Stimulated activated CD4-positive, alpha-beta T cell treated with anti-CD3 and anti-CD28 coated beads, Interleukin-2, amount 100 ng/mL, for 4 hours (primary cell): Measurements from ENCODE around the gene C1QTNF12.
A peak's percentile ranks its signal among the peaks of the same experiment; 100 is the strongest.

ENCODE experiments used
- DNase-seq: peaks from one replicate; pipeline ENCODE4 v3.0.0-alpha.2; 2020; ENCODE audit warnings: low read depth

Gene C1QTNF12

GRCh38 chr1:1281533-1282321, 35.2 kb upstream of the C1QTNF12 start:
- no peak for DNase-seq

- DNase-seq = no peak
Measured at GRCh38 chr1:1280782-1281481, 34.4 kb upstream of the C1QTNF12 start.

GRCh38 chr1:1279028-1279427, 32.5 kb upstream of the C1QTNF12 start:
- no peak for DNase-seq

GRCh38 chr1:1278620-1279019, 32.1 kb upstream of the C1QTNF12 start:
- no peak for DNase-seq

- DNase-seq = no peak
Measured at GRCh38 chr1:1275836-1276235, 29.3 kb upstream of the C1QTNF12 start.

- no peak for DNase-seq
Measured at GRCh38 chr1:1274931-1275431, 28.5 kb upstream of the C1QTNF12 start.

- DNase-seq = no peak
Measured at GRCh38 chr1:1274299-1274930, 27.9 kb upstream of the C1QTNF12 start.

- peak; percentile 91 for DNase-seq
Measured at GRCh38 chr1:1273512-1274298, 27.2 kb upstream of the C1QTNF12 start, which contains the start of gene UBE2J2. UBE2J2 (minus strand) TSS chr1:1273854; CDS start chr1:1267992, 5,862 bp downstream.

GRCh38 chr1:1273209-1273511, 26.6 kb upstream of the C1QTNF12 start:
- no peak for DNase-seq

GRCh38 chr1:1272341-1273208, 26.1 kb upstream of the C1QTNF12 start:
- DNase-seq = no peak

GRCh38 chr1:1270813-1271212, 24.3 kb upstream of the C1QTNF12 start:
- no peak for DNase-seq

GRCh38 chr1:1268284-1268682, 21.8 kb upstream of the C1QTNF12 start:
- DNase-seq = no peak

GRCh38 chr1:1267488-1268283, 21.2 kb upstream of the C1QTNF12 start:
- no peak for DNase-seq

- DNase-seq = no peak
Measured at GRCh38 chr1:1264868-1265272, 18.3 kb upstream of the C1QTNF12 start.

- DNase-seq = no peak
Measured at GRCh38 chr1:1264026-1264425, 17.5 kb upstream of the C1QTNF12 start.

GRCh38 chr1:1262758-1263157, 16.2 kb upstream of the C1QTNF12 start:
- DNase-seq = no peak

GRCh38 chr1:1262071-1262470, 15.5 kb upstream of the C1QTNF12 start:
- DNase-seq = no peak

- no peak for DNase-seq
Measured at GRCh38 chr1:1260843-1261560, 14.5 kb upstream of the C1QTNF12 start.

- DNase-seq = no peak
Measured at GRCh38 chr1:1259951-1260600, 13.6 kb upstream of the C1QTNF12 start.
